HG03097 (cell line): Measurements from ENCODE around the gene TBC1D4.
A peak's percentile ranks its signal among the peaks of the same experiment; 100 is the strongest.

Source experiments
- ATAC-seq: cut with Tn5 transposase; IDR thresholded peaks from one replicate; pipeline ENCODE4 v1.9.1; 2021; ENCODE audit not compliant: unreplicated experiment, low FRiP score

TBC1D4 gene

DNA sequence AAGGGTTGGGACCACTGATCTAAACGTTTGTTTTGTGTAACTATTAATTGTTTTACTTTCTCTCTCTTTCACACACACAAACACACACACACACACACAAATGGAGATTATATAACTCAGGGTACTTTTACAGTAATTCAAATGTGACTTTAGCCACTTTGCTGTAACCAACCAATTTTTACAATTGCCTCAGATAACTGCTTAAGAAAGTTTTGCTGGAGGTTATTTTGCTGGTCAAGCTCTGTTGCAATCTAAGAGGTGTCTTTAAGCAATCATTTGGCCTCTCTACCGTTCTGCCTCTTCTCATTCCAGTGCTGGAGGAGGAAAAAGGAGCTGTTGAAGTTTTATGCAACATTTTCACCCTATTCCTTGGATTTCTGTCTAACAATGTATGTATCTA, 63.0 kb downstream of the TBC1D4 start:
- no peak for ATAC-seq

DNA sequence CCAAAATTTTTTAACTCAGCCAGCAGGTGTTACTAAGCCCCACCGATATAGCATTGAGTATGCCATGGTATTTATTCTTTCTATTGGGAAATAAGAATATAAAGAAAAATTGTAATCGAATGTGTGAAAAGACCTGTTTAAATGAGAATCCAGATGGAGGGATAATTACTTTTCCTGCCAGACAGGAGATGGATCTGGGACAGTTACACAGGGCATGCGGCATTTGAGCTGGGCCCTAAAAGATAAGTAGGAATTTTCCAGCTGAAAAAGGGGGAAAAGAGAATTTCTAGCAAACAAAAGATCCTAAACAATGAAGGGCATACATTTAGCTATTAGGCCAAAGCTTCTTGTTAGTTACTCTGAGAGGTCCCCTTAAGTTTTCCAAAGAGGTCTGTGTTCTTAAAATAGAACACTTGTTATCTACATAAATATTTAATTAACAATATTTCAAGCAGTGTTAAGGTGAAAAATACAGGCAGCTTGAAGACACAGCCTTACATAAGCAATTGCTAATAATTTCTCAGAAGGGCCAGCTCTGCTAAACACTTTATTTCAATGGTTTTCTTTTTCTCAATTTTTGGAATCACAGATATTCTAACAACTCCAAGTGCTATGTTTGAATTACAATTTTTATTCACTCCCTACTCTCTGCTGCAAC, 63.7 kb downstream of the TBC1D4 start:
- ATAC-seq = no peak

DNA sequence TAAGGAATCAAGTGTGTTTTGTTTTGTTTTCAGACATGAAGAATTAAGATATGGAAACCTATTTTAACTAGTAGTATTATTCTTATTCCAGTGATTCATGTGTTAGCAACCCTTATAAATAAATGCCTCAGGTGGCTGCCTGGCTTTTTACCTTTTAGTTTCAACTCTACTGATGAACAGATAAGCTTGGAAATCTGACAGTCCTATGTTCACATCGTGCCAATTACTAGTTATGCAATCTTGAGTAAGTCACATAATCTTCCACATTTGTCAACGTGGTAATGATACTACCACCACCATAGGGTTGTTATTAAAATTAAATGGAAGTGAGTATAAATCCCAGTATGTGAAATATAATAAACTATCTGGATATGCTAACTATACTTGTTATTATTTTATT, 64.3 kb downstream of the TBC1D4 start:
- ATAC-seq = no peak

DNA sequence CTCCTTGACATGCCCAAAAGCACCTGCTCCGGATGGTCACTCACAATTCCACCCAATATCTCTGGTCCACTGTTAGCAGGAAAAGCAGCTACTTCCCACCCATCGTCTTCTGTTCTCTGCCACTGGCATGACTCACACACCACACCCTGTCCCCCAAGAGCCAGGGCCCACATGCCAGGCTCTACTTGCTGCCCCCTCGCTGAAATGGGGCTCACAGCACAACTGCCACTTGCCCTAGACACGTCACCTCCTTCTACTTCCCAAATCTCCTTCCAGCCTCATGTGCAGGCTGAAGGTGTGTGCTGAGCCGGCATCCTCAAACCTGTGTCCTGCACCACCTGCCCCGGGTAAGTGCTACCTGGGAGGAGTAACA, 65.0 kb downstream of the TBC1D4 start:
- peak; percentile 13 for ATAC-seq

DNA sequence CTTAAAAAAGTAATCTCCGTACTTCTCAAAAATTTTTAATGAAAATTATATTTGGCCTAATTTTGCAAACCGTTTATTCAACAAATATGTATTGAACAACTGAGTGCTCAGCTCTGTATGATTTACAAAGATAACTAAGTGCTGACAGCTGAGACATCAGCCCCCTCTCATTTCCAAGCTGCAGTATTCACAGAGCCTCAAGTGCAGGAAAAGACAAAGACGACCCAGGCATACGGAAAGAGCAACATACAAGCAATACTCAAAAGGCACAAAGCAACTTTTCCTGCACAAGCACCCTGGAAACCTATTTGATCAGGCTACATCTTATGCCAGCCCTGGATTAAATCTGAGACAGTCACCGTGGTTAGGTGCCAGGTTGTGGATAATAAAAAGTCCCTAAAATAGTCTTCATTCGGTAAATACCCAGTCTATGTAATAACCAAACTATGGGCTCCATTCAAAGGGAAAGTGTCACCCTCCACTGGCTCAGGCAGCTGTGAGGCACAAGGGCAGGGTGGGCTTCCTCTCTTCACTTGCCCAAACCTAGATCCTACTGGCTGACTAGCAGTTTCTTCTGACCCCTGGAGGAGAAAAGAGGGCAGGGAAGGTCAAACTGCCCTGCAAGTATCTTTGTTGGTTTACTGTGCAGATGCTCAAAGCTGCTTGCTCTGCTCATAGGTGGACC, 65.5 kb downstream of the TBC1D4 start:
- ATAC-seq = peak; percentile 83

DNA sequence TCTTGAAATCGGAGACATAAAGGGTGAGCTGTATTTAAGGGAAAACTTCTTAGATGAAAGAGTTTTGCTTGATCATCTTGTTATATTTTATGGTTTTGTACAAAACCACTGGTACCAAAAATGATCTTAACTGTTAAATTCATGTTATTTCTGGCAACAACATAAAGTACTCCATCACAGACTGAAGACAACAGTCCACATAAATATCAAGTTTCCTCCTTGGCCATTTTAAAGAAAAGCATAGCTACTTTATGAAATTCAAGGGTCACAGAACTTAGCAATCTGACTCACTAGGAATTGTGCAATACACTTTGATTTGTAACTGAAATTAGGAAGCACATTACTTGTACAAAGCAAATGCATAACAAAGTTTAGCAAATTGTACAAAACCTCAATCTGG, 66.3 kb downstream of the TBC1D4 start:
- ATAC-seq = no peak

DNA sequence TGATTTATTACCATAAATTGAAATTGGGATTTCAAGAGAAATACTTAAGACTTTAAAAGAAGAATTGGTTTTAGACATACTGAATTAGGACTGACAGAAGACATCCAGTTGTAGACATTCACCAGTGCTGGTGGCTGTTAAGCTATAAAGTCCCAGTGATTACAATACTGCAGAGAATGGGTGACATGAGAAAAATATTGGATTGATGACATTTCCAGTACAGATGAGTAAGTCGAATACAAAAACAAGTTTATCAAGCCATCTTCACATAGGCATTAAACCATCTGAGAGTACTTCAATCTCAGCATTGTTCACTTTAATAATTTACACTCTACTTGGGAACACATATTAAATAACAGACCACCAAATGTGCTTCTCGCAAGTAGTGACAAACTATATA, 66.8 kb downstream of the TBC1D4 start:
- no peak for ATAC-seq

DNA sequence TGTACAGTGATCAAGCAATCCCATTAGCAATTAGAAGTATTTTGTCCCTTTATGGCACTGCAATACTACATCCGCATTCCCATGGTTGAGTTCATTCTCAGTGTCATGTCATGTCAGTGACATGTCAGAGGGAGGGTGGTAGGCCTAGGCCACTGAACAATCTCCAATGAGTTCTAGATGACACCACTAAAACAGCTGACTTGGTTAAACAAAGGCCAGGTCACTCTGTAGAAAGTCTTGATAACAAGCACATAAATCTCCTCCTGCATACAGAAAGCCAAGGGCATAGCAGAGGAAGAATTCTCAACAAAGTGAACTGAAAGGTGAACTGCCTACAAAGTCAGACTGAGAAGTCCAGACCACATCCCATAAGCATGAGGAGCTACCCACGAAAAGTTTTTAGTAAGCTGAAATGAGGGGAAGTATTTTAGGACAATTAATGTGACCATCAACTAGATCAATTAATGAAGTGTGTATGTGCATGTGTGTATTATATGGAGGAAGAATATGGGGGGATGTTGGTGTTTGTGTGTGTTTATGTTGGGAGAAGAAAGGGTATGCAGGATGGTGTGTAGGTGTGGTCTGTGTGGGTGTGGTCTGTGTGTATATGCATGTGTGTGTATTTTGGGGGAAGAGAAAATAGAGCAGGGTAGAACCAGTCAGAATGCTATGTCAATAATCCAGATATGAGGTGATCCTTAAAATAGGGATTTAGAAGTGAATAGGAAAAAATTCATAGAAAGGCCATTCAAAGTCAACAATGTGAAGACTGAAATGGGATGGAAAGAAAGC, 67.7 kb downstream of the TBC1D4 start:
- ATAC-seq = no peak

DNA sequence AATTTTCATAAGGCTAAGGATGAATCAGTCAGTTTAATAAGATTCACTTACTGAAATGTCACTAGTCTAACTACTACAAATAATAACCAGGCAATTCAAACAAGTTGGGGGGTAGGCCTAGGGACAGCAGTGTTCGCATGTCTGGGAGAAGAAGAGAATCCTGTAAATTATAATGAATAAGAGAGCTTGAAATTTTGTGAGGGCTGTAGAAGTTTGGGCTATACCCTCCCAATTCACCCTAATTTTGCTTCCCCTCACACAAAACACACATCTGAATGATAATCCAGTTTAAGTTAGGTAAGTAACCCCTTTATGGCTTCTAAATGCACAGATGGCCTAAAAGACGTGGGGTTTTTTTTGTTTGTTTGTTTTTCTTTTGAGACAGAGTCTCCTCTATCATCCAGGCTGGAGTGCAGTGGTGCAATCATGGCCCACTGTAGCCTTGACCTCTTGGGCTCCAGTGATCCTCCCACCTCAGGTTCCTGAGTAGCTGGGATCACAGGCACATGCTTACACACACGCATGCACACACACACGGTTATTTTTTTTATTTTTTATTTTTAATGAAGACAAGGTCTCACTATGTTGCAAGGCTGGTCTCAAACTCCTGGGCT, 69.9 kb downstream of the TBC1D4 start:
- ATAC-seq = no peak

DNA sequence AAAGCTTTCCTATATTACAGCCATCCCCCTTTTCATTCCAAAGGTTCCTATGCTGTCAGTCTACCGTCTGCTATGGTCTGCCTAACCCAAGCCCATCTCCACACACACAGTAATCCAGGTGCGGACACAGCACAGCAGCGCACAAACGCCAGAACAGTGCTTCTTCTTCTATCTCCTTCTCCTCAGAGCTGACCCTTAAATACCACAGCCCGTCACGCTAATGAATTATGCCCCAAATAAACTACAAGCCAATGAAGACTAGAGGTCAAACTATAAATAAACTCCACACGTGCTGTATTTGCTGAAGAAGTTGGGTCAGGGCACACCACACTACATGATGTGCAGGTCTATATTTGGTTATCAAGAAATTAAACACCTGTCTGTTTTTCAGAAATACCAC, 71.8 kb downstream of the TBC1D4 start:
- no peak for ATAC-seq

DNA sequence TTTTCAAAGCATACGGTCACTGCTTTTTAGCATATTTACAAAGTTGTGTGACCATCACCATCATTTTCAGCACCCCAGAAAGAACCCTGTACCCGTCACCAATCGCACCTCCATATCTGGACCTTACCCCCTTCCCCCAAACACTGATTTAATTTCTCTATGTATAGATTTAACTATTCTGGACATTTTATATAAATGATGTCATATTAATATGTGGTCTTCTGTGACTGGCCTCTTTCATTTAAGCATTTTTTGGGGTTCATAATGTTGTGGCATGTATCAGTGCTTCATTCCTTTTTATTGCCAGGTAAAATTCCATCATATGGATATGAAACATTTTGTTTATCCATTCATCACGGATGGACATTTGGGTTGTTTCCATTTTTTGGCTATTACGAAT, 74.0 kb downstream of the TBC1D4 start:
- ATAC-seq = no peak

DNA sequence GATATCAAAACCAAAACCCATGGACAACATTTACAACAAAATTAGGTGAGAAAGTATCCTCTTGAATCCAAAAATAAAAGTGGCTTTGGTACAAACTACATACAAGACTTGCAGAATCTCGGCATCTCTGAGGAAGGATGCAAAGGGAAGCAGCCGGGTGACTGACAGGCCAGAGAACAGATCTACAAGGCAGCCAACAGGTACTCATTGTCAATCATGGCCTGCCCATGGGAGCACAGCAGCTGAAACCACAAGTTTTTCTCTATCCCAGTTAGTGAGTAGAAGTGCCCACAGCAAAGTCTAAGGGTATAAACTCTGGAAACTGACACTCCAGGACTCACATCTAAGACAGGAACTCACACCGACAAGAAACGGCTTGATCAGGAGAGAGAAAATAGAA, 74.5 kb downstream of the TBC1D4 start:
- no peak for ATAC-seq

DNA sequence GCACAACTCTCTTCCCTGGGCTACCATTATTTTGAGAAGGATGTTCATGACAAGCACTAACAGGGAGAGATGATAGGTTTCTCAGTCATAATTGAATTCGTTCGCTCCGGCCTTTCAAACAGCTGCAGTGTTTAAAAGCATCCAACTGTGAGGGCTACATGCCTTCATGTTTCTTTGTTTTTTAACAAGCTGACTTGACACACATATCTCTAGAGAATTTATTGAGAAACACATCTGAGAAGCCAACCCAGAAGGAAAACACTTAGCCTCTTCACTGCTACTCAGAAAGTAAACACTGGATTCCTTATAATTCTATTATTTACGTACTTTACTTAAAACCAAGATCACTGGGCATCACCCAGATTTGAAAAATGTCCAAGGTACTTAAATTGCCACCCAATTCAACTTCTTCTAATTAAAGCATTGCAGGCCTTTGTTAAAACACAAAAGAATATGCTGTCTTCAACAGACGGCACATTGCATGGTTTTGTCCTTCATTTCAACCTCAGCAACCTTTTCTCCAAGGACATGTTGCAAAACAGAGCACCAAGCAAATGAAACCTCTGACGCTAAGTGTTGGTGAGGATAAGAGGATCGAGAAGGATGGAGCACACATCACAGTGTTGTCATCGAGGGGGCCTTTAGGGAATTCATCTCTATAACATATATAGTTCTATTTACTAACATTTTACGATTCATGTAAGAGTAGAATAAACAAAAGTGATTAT, 75.8 kb downstream of the TBC1D4 start:
- ATAC-seq = no peak

DNA sequence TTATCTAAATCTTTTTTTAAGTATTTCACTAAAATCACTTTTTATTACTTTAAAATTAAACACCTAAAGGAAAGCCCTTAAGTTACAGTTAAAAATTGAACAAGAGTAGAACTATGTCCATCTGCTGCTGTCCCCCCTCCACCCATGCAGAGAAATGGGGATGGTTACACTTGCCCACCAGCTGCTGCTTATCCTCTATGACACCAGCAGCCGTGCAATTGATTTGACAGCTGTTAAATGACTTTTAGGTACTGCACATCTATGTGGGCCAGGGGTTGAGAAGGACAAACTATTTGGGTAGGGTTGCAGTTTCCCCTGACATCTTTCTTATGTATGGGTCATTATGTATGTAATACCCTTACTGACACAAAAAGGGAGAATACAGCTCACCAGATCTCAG, 77.2 kb downstream of the TBC1D4 start:
- ATAC-seq = no peak

DNA sequence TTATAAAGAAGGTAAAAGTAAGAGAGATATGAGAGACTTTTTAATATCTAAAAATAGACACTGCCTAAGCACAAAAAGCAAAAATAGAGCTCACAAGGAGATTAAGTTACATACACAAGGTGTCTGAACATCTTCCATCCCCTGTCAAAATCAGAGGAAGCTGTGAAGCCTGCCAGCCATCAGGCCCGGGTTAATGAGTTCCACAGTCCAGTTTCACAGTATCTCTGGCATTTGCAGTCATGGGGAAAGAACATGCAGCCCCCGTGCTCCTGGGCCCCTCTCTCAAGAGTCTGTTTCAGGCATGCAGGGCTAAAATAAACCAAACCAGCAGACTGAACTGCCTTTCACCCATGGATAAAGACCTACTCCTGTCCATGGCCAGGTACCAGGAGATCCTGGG, 79.2 kb downstream of the TBC1D4 start:
- peak; percentile 63 for ATAC-seq

DNA sequence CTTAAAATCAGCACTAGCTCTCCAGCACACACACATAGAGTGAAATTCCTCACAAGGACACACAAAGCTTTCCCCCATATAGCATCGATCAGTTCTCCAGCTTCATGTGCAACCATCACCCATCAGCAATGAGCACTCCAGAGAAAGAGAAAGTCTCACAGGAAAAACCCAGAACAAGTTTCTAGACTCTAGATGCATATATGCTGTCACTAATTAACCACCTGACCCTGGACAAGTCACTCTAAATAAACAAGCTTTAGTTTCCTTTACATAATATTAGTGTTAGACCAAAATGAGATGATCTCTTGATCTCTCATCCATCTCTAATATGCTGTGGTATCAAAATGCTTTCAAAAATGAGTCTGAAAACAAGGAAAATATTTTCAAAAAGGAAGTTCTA, 81.2 kb downstream of the TBC1D4 start:
- ATAC-seq = no peak

DNA sequence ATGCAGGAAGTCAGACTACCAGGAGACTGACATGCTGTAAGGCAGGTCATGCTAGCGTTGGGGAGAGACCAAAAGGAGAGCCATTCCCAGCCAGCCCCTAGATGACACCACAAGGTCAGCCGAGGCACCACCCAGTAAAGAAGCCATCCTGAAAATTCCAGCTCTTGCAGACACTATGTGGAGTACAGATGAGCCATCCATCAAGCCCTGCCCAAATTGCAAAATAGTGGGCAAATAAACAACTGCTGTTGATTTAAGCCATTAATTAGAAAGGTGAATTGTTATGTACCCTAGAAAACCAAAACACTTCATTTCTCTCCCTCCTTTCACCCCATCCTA, 82.1 kb downstream of the TBC1D4 start:
- ATAC-seq = no peak

DNA sequence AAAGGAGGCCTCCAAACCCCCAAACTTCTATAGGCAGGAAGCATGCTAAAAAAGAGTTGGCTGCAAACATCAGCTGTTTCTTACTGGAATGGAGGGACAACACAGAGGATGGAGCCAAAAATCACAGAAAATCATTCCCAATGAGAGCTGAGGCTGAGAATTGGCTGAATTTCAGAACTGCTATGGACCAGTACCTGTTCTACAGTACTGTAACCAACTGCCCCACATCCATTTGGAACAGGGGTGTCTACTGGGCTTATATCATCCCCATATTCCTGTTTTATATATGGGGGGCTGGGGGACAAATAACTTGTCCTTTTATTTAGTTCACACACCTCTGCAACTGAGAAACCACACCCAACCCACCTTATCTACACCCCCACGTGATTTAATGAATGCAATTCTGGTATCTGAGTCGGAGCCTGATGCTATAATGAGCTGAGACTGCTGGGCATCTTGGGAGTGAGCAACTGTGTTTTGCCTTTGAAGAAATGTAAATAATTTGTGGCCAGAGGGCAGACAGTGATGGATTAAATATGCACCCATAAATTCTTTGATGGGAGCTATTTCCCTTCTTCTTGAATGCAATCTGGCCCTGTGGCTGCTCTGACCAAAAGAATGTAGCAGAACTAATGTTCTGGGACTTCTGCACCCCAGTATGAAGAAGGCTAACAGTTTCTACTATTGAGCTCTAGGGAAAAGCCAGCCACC, 82.6 kb downstream of the TBC1D4 start:
- no peak for ATAC-seq

DNA sequence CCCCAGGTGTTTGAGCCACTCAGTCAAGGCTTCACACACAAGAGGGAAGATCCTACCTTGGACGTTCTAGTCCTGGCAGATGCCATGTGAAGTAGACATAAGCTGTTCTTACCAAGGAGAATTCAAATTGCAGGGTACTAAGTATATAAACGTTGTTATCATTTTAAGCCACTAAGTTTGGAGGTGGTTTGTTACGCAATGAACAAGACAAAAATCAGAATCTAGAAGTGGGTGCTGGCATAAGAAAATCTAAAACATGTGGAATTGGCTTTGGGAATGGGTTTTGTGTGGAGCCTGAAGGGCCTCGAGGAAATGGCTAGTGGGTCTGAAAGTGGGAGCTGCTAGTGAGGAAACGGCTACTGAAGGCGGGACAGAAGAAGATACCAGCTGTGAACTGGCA, 83.9 kb downstream of the TBC1D4 start:
- ATAC-seq = no peak

DNA sequence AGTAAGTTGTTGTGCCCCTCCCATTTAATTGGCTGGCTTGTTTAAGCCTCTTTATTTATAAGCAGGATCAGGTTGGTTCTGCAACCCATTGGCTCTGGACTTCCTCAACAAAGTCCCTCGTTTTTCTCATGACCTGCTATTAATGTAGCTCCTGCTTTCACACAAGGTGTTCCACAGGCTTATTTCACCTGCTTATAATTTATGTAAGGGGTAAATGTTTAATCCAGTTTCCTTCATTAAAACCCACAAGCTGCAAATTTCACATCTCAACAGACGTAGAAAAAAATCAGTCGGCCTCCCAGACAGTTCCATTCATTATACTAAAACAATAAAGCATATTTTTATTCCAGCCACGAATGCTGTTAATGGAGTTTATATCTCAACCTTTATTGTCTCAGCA, 86.1 kb downstream of the TBC1D4 start:
- ATAC-seq = no peak
